CD14-positive monocyte (primary cell): ENCODE measurements around the gene ZMAT3. TPM values are rescaled to one million over a fixed set of nuclear protein-coding genes. Genes with fewer than 3 reads are reported as not detected.
"Not testable (repeated sequence)": the region's sequence is repeated elsewhere in the genome, so short reads cannot be mapped to it uniquely, and the experiment has no call there.

Experiments used
- DNase-seq, 3 donors: peaks; one replicate each; pipeline ENCODE4 v3.0.0-alpha.2; 2011 to 2022
- H2AFZ ChIP-seq: 2 replicates; pipeline ENCODE4 v1.6.0; 2012; ENCODE audit warnings: mild to moderate bottlenecking, low read depth, low read length, inconsistent platforms; ENCODE audit not compliant: insufficient read depth, poor library complexity, severe bottlenecking
- H3K27ac ChIP-seq, 2 donors: 1 replicate in 1 of 2; 2 replicates in 1 of 2; pipeline ENCODE4 v1.5.1; 2012 to 2013; ENCODE audit warnings: low read length in 2 of 2, control low read depth in 1 of 2, inconsistent platforms in 1 of 2, low read depth in 1 of 2, mild to moderate bottlenecking in 1 of 2
- H3K27me3 ChIP-seq, 2 donors: one replicate each; pipeline versions ENCODE4 v1.6.0 to v1.6.1; 2011 to 2013; ENCODE audit warnings: low read length in 2 of 2; ENCODE audit not compliant: control insufficient read depth in 2 of 2, insufficient read depth in 2 of 2
- H3K36me3 ChIP-seq, 2 donors: replicated peaks in 1 of 2; 1 replicate in 1 of 2; 2 replicates in 1 of 2; pipeline versions ENCODE4 v1.5.1 to v1.6.1; 2012 to 2013; ENCODE audit warnings: low read length in 2 of 2, control low read depth in 1 of 2, inconsistent platforms in 1 of 2, mild to moderate bottlenecking in 1 of 2; ENCODE audit not compliant: insufficient read depth in 2 of 2, control insufficient read depth in 1 of 2
- H3K4me1 ChIP-seq, 2 donors: 1 replicate in 1 of 2; 2 replicates in 1 of 2; pipeline versions ENCODE4 v1.5.1 to v1.6.1; 2012 to 2013; ENCODE audit warnings: low read length in 2 of 2, control low read depth in 1 of 2, inconsistent platforms in 1 of 2, mild to moderate bottlenecking in 1 of 2, moderate library complexity in 1 of 2; ENCODE audit not compliant: insufficient read depth in 2 of 2, control insufficient read depth in 1 of 2
- H3K4me2 ChIP-seq: replicated peaks from 2 replicates; pipeline ENCODE3; 2012; ENCODE audit warnings: low read length, moderate library complexity, mild to moderate bottlenecking; ENCODE audit not compliant: poor library complexity, severe bottlenecking; ENCODE audit errors: extremely low read depth
- H3K4me3 ChIP-seq, 3 experiments: fragments of 200-600 bp in 1 of 3; sonication (generic) in 1 of 3; replicated peaks in 1 of 3; 1 replicate in 2 of 3; 2 replicates in 1 of 3; pipeline ENCODE4 v1.5.1; 2011 to 2013; ENCODE audit warnings: low read length in 3 of 3, mild to moderate bottlenecking in 3 of 3, control low read depth in 2 of 3, low read depth in 2 of 3, inconsistent platforms in 1 of 3, moderate library complexity in 1 of 3
- H3K79me2 ChIP-seq: 2 replicates; pipeline ENCODE4 v1.6.0; 2012; ENCODE audit warnings: mild to moderate bottlenecking, control low read depth, inconsistent platforms, low read length, moderate library complexity; ENCODE audit not compliant: insufficient read depth
- H3K9ac ChIP-seq: 2 replicates; pipeline ENCODE4 v1.6.0; 2017; ENCODE audit warnings: low read length, mild to moderate bottlenecking; ENCODE audit not compliant: insufficient read depth, poor library complexity, severe bottlenecking
- H3K9me3 ChIP-seq, 2 donors: replicated peaks in 1 of 2; 1 replicate in 1 of 2; 2 replicates in 1 of 2; pipeline versions ENCODE4 v1.5.1 to v1.6.1; 2012 to 2013; ENCODE audit warnings: low read length in 2 of 2, control low read depth in 1 of 2; ENCODE audit not compliant: control insufficient read depth in 1 of 2, insufficient read depth in 1 of 2
- H4K20me1 ChIP-seq: 2 replicates; pipeline ENCODE4 v1.6.0; 2012; ENCODE audit warnings: mild to moderate bottlenecking, low read length, control low read depth, moderate library complexity; ENCODE audit not compliant: insufficient read depth
- H3K27ac Mint-ChIP-seq, 7 donors: one replicate each; pipeline ENCODE4 v1.8.0; 2020; ENCODE audit warnings: mild to moderate bottlenecking in 7 of 7, mixed read lengths in 7 of 7, moderate library complexity in 6 of 7, inconsistent platforms in 2 of 7
- H3K27me3 Mint-ChIP-seq, 3 donors: one replicate each; pipeline ENCODE4 v1.8.0; 2021 to 2022; ENCODE audit warnings: low read depth in 3 of 3, mild to moderate bottlenecking in 3 of 3, mixed read lengths in 3 of 3, moderate library complexity in 3 of 3, inconsistent platforms in 1 of 3
- H3K36me3 Mint-ChIP-seq, 2 donors: one replicate each; pipeline ENCODE4 v1.8.0; 2020; ENCODE audit warnings: mixed read lengths in 2 of 2, inconsistent platforms in 1 of 2, mild to moderate bottlenecking in 1 of 2
- H3K4me1 Mint-ChIP-seq: one replicate; pipeline ENCODE4 v1.8.0; 2020; ENCODE audit warnings: mild to moderate bottlenecking, mixed read lengths
- H3K4me3 Mint-ChIP-seq, 2 donors: one replicate each; pipeline ENCODE4 v1.8.0; 2020; ENCODE audit warnings: mild to moderate bottlenecking in 2 of 2, mixed read lengths in 2 of 2, moderate library complexity in 1 of 2
- H3K9me3 Mint-ChIP-seq, 7 donors: one replicate each; pipeline ENCODE4 v1.8.0; 2020 to 2022; ENCODE audit warnings: mixed read lengths in 7 of 7, mild to moderate bottlenecking in 6 of 7, moderate library complexity in 6 of 7, inconsistent platforms in 2 of 7
- CTCF ChIP-seq: fragments of 200-600 bp; IDR thresholded peaks from one replicate; pipeline ENCODE4 v1.8.0; 2022; ENCODE audit warnings: antibody characterized with exemption, mild to moderate bottlenecking
- WGBS: methylation state at CpG from one replicate; pipeline ENCODE4 v1.1.5; 2013; ENCODE audit warnings: missing lambda C conversion rate; ENCODE audit not compliant: insufficient coverage; 5-methylcytosine and 5-hydroxymethylcytosine counted together
- intact Hi-C, 2 donors: fragments of 100-400 bp; cut with micrococcal nuclease; formaldehyde crosslinking; loops; one replicate each; pipeline versions ENCODE4 v1.15.0 to v1.15.1; 2023
- polyA plus RNA-seq, 3 donors: library from polyadenylated mRNA; depleted of rRNA in 1 of 3; unstranded in 2 of 3; stranded (reverse) in 1 of 3; fragments of 300-500 nt in 2 of 3; fragments of >200 nt in 1 of 3; fragmentation: Illumina TruSeq in 2 of 3; gene quantifications; 1 replicate in 2 of 3; 2 replicates in 1 of 3; pipeline ENCODE4 v1.2.3, GENCODE V29; 2012 to 2021

Gene ZMAT3
- polyA plus RNA-seq, 3 donors: 3.9 to 9.9 (median 7.9) TPM

- H3K27ac ChIP-seq: no peak overlapping the region
- 100% methylated on average over 1 of the region's 6 CpGs for WGBS
- H3K9me3 ChIP-seq: no peaks in the 10 kb centered on the region
- no peak overlapping the region for H3K4me2 ChIP-seq
- Mint-ChIP-seq H3K36me3 (peaks cover 52 to 54% of the 10 kb centered on the region in 2 donors), H3K27me3 (peaks cover 0 to 2% (median 0%) of the 10 kb centered on the region in 3 donors), H3K4me3 (no peak overlapping the region), H3K27ac (no peak overlapping the region), H3K4me1 (peaks cover 10% of the 10 kb centered on the region), H3K9me3 (peaks cover 0 to 3% (median 0%) of the 10 kb centered on the region in 7 donors)
- intact Hi-C loops: no loop called here
- H3K9ac ChIP-seq: no peak overlapping the region
- no peak overlapping the region for H3K4me3 ChIP-seq
- H3K4me1 ChIP-seq: no peaks in the 10 kb centered on the region
- DNase-seq: no peak
- TF ChIP-seq CTCF: no peak
- H2AFZ ChIP-seq: no peak overlapping the region
- H3K36me3 ChIP-seq: peaks cover 18 to 51% of the 10 kb centered on the region in 2 donors
- H3K79me2 ChIP-seq: no peaks in the 10 kb centered on the region
- no peaks in the 10 kb centered on the region for H3K27me3 ChIP-seq
- peaks cover 10% of the 10 kb centered on the region for H4K20me1 ChIP-seq
Observed at GRCh38 chr3:179063945-179064560, 7.6 kb downstream of the ZMAT3 start.

- Histone ChIP-seq H3K79me2 (no peaks in the 10 kb centered on the region), H3K27me3 (no peaks in the 10 kb centered on the region), H3K4me3 (no peak overlapping the region), H4K20me1 (no peaks in the 10 kb centered on the region), H2AFZ (no peak overlapping the region), H3K27ac (no peak overlapping the region), H3K9ac (no peak overlapping the region), H3K9me3 (no peaks in the 10 kb centered on the region), H3K36me3 (peaks cover 0 to 11% of the 10 kb centered on the region in 2 donors), H3K4me1 (no peaks in the 10 kb centered on the region), H3K4me2 (no peak overlapping the region)
- peaks cover 22 to 43% of the 10 kb centered on the region in 2 donors for H3K36me3 Mint-ChIP-seq
- H3K27ac Mint-ChIP-seq: no peak overlapping the region
- H3K4me3 Mint-ChIP-seq: no peak overlapping the region
- H3K9me3 Mint-ChIP-seq: peaks cover 0 to 13% (median 5%) of the 10 kb centered on the region in 7 donors
- DNase-seq: no peak
- peaks cover 6% of the 10 kb centered on the region for H3K4me1 Mint-ChIP-seq
- 100% methylated on average over 3 of the region's 8 CpGs for whole genome bisulfite sequencing
- intact Hi-C loops: no loop called here
- TF ChIP-seq CTCF: no peak
- H3K27me3 Mint-ChIP-seq: peaks cover 0 to 2% (median 0%) of the 10 kb centered on the region in 3 donors
Observed at GRCh38 chr3:179056326-179056725, 15.3 kb downstream of the ZMAT3 start.

GRCh38 chr3:179054565-179054964 is 17.0 kb downstream of the ZMAT3 start:
- H4K20me1 ChIP-seq, H3K27ac Mint-ChIP-seq, H3K4me1 ChIP-seq, DNase-seq, H3K9ac ChIP-seq, H3K4me1 Mint-ChIP-seq, H3K9me3 ChIP-seq, H3K4me2 ChIP-seq, H3K4me3 ChIP-seq, intact Hi-C loops, H3K4me3 Mint-ChIP-seq, H3K79me2 ChIP-seq, H2AFZ ChIP-seq, H3K27me3 Mint-ChIP-seq, H3K27ac ChIP-seq, H3K27me3 ChIP-seq: not testable (repeated sequence)
- H3K36me3 Mint-ChIP-seq: peaks cover 14 to 32% of the 10 kb centered on the region in 2 donors
- WGBS: 98% methylated on average over 13 of the region's 13 CpGs
- H3K9me3 Mint-ChIP-seq: peaks cover 5 to 24% (median 10%) of the 10 kb centered on the region in 7 donors
- peaks cover 0 to 11% of the 10 kb centered on the region in 2 donors for H3K36me3 ChIP-seq
